BLaER1 (cell line): ENCODE results near the gene RAB3GAP2.
"Not testable (repeated sequence)": the region's sequence is repeated elsewhere in the genome, so short reads cannot be mapped to it uniquely, and the experiment has no call there.

Experiments used
- H3K27ac ChIP-seq: shearing (Covaris generic); formaldehyde crosslinking; 2 replicates; pipeline ENCODE4 v1.8.1; 2022
- H3K27me3 ChIP-seq: shearing (Covaris generic); formaldehyde crosslinking; 2 replicates; pipeline ENCODE4 v1.8.1; 2022
- H3K36me3 ChIP-seq: shearing (Covaris generic); formaldehyde crosslinking; 2 replicates; pipeline ENCODE4 v1.8.1; 2022
- H3K4me1 ChIP-seq: shearing (Covaris generic); formaldehyde crosslinking; 2 replicates; pipeline ENCODE4 v1.8.1; 2022
- H3K4me2 ChIP-seq: shearing (Covaris generic); formaldehyde crosslinking; 2 replicates; pipeline ENCODE4 v1.8.1; 2022
- H3K4me3 ChIP-seq: shearing (Covaris generic); formaldehyde crosslinking; 2 replicates; pipeline ENCODE4 v1.8.1; 2022
- H3K9ac ChIP-seq: shearing (Covaris generic); formaldehyde crosslinking; 2 replicates; pipeline ENCODE4 v1.8.1; 2022
- H3K9me3 ChIP-seq: shearing (Covaris generic); formaldehyde crosslinking; 2 replicates; pipeline ENCODE4 v1.8.1; 2022
- H4K20me1 ChIP-seq: shearing (Covaris generic); formaldehyde crosslinking; 2 replicates; pipeline ENCODE4 v1.8.1; 2022
- Cebpa-rat ChIP-seq: shearing (Covaris generic); IDR thresholded peaks from 2 replicates; pipeline ENCODE4 v1.8.1; 2022

Gene RAB3GAP2

GRCh38 chr1:220243947-220244346 lies 28.3 kb downstream of the RAB3GAP2 start:
- Histone ChIP-seq H3K4me1 (no peaks in the 10 kb centered on the region), H4K20me1 (peaks cover 9% of the 10 kb centered on the region; the same call in 1 of the 2 replicates), H3K27ac (no peak overlapping the region), H3K9me3 (peaks cover 29% of the 10 kb centered on the region), H3K36me3 (peaks cover 22% of the 10 kb centered on the region), H3K27me3 (no peaks in the 10 kb centered on the region), H3K4me3 (no peak overlapping the region), H3K4me2 (no peak overlapping the region), H3K9ac (no peak overlapping the region)
- TF ChIP-seq Cebpa-rat: no peak

GRCh38 chr1:220241072-220241663 lies 31.1 kb downstream of the RAB3GAP2 start:
- Histone ChIP-seq H3K4me1 (peaks cover 1% of the 10 kb centered on the region), H3K4me3 (no peak overlapping the region), H3K9ac (no peak overlapping the region), H3K27ac (no peak overlapping the region), H3K27me3 (no peaks in the 10 kb centered on the region), H4K20me1 (peaks cover 16% of the 10 kb centered on the region; the same call in 1 of the 2 replicates), H3K4me2 (no peak overlapping the region), H3K36me3 (peaks cover 8% of the 10 kb centered on the region), H3K9me3 (peaks cover 14% of the 10 kb centered on the region)
- TF ChIP-seq Cebpa-rat: no peak

GRCh38 chr1:220239966-220240365 lies 32.3 kb downstream of the RAB3GAP2 start:
- no peaks in the 10 kb centered on the region for H3K27me3 ChIP-seq
- no peak overlapping the region for H3K4me3 ChIP-seq
- peaks cover 28% of the 10 kb centered on the region for H4K20me1 ChIP-seq
- peaks cover 8% of the 10 kb centered on the region for H3K36me3 ChIP-seq
- peaks cover 7% of the 10 kb centered on the region for H3K9me3 ChIP-seq
- TF ChIP-seq Cebpa-rat: no peak
- peaks cover 10% of the 10 kb centered on the region for H3K4me1 ChIP-seq
- no peak overlapping the region for H3K27ac ChIP-seq
- no peak overlapping the region for H3K9ac ChIP-seq
- no peak overlapping the region for H3K4me2 ChIP-seq

GRCh38 chr1:220239213-220239612 lies 33.0 kb downstream of the RAB3GAP2 start:
- H3K27me3 ChIP-seq: no peaks in the 10 kb centered on the region
- H3K36me3 ChIP-seq: peaks cover 8% of the 10 kb centered on the region
- peaks cover 30% of the 10 kb centered on the region for H4K20me1 ChIP-seq
- no peak for TF ChIP-seq Cebpa-rat
- H3K4me2 ChIP-seq: no peak overlapping the region
- peaks cover 10% of the 10 kb centered on the region for H3K4me1 ChIP-seq
- no peak overlapping the region for H3K27ac ChIP-seq
- no peaks in the 10 kb centered on the region for H3K9me3 ChIP-seq
- H3K9ac ChIP-seq: no peak overlapping the region
- no peak overlapping the region for H3K4me3 ChIP-seq

GRCh38 chr1:220236278-220236677 lies 36.0 kb downstream of the RAB3GAP2 start:
- H3K4me2 ChIP-seq, H3K4me3 ChIP-seq, H3K4me1 ChIP-seq, H3K27ac ChIP-seq, H3K9me3 ChIP-seq, H3K27me3 ChIP-seq, H3K9ac ChIP-seq: not testable (repeated sequence)
- H3K36me3 ChIP-seq: peaks cover 18% of the 10 kb centered on the region
- H4K20me1 ChIP-seq: peaks cover 33% of the 10 kb centered on the region

GRCh38 chr1:220235462-220235861 lies 36.8 kb downstream of the RAB3GAP2 start:
- Histone ChIP-seq H4K20me1 (peaks cover 33% of the 10 kb centered on the region), H3K9ac (no peak overlapping the region), H3K36me3 (peaks cover 24% of the 10 kb centered on the region), H3K27me3 (no peaks in the 10 kb centered on the region), H3K4me1 (peaks cover 10% of the 10 kb centered on the region), H3K9me3 (no peaks in the 10 kb centered on the region), H3K27ac (no peak overlapping the region), H3K4me3 (no peak overlapping the region), H3K4me2 (no peak overlapping the region)
- TF ChIP-seq Cebpa-rat: no peak

GRCh38 chr1:220233927-220234326 lies 38.3 kb downstream of the RAB3GAP2 start:
- H3K4me3 ChIP-seq: no peak overlapping the region
- no peaks in the 10 kb centered on the region for H3K9me3 ChIP-seq
- no peak overlapping the region for H3K9ac ChIP-seq
- no peaks in the 10 kb centered on the region for H3K27me3 ChIP-seq
- peaks cover 42% of the 10 kb centered on the region; the same call in 1 of the 2 replicates for H4K20me1 ChIP-seq
- no peak overlapping the region for H3K4me2 ChIP-seq
- TF ChIP-seq Cebpa-rat: no peak
- H3K36me3 ChIP-seq: peaks cover 34% of the 10 kb centered on the region
- H3K4me1 ChIP-seq: peaks cover 10% of the 10 kb centered on the region
- H3K27ac ChIP-seq: no peak overlapping the region

GRCh38 chr1:220229771-220230170 lies 42.5 kb downstream of the RAB3GAP2 start:
- no peak overlapping the region for H3K4me3 ChIP-seq
- H3K4me1 ChIP-seq: no peaks in the 10 kb centered on the region
- H3K27ac ChIP-seq: no peak overlapping the region
- H3K9ac ChIP-seq: no peak overlapping the region
- no peak for TF ChIP-seq Cebpa-rat
- H3K9me3 ChIP-seq: no peaks in the 10 kb centered on the region
- H3K27me3 ChIP-seq: no peaks in the 10 kb centered on the region
- no peak overlapping the region for H3K4me2 ChIP-seq
- peaks cover 32% of the 10 kb centered on the region for H4K20me1 ChIP-seq
- peaks cover 63% of the 10 kb centered on the region for H3K36me3 ChIP-seq

GRCh38 chr1:220227393-220227792 lies 44.9 kb downstream of the RAB3GAP2 start:
- Histone ChIP-seq H3K27me3 (no peaks in the 10 kb centered on the region), H3K4me1 (no peaks in the 10 kb centered on the region)

DNA sequence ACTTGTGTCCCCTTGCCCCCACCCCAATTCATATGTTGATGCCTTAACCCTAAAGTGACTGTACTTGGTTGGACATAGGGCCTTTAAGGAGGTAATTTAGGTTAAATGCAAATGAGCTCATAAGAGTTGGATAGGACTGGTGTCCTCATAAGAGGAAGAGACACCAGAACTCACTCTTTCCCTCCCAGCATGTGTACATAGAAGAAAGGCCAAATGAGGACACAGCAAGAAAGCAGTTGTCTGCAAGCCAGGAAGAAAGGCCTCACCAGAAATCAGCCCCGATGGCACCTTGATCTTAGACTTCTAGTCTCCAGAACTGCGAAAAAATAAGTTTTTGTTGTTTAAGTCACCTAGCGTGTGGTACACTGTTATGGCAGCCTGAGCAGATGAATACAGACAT lies 45.5 kb downstream of the RAB3GAP2 start:
- H3K9me3 ChIP-seq: no peaks in the 10 kb centered on the region
- H3K9ac ChIP-seq: no peak overlapping the region
- no peak for TF ChIP-seq Cebpa-rat
- no peaks in the 10 kb centered on the region for H3K27me3 ChIP-seq
- peaks cover 53% of the 10 kb centered on the region for H4K20me1 ChIP-seq
- no peak overlapping the region for H3K4me2 ChIP-seq
- no peak overlapping the region for H3K4me3 ChIP-seq
- H3K27ac ChIP-seq: no peak overlapping the region
- H3K4me1 ChIP-seq: no peaks in the 10 kb centered on the region
- H3K36me3 ChIP-seq: peaks cover 54% of the 10 kb centered on the region

More at GRCh38 chr1:220227393-220227792, 44.9 kb downstream of the RAB3GAP2 start:
- Histone ChIP-seq H3K9me3 (no peaks in the 10 kb centered on the region), H3K36me3 (peaks cover 60% of the 10 kb centered on the region), H3K4me2 (no peak overlapping the region), H4K20me1 (peaks cover 46% of the 10 kb centered on the region), H3K27ac (no peak overlapping the region), H3K4me3 (no peak overlapping the region), H3K9ac (no peak overlapping the region)
- no peak for TF ChIP-seq Cebpa-rat

GRCh38 chr1:220225957-220226356 lies 46.3 kb downstream of the RAB3GAP2 start:
- Histone ChIP-seq H3K9me3 (no peaks in the 10 kb centered on the region), H3K27me3 (no peaks in the 10 kb centered on the region), H3K27ac (no peak overlapping the region), H3K4me2 (no peak overlapping the region), H3K36me3 (peaks cover 46% of the 10 kb centered on the region), H3K9ac (no peak overlapping the region), H3K4me3 (no peak overlapping the region), H3K4me1 (no peaks in the 10 kb centered on the region), H4K20me1 (peaks cover 55% of the 10 kb centered on the region)
- TF ChIP-seq Cebpa-rat: no peak
